Stimulated activated naive CD4-positive, alpha-beta T cell treated with Interleukin-2 at 50 U/mL for 16 hours (primary cell): ENCODE data around the gene ASCL5.

Experiments
- DNase-seq: peaks from one replicate; lab custom pipeline; 2025; lab: John Stamatoyannopoulos, UW

The ASCL5 gene

GRCh38 chr1:201136355-201137023 lies 9.5 kb upstream of the ASCL5 start:
- DNase-seq, result no peak

GRCh38 chr1:201134405-201134804 lies 7.4 kb upstream of the ASCL5 start:
- no peak for DNase-seq

- DNase-seq, result no peak
Measured at GRCh38 chr1:201131398-201131797, 4.4 kb upstream of the ASCL5 start.

GRCh38 chr1:201128962-201129361 lies 2.0 kb upstream of the ASCL5 start:
- no peak for DNase-seq

GRCh38 chr1:201128476-201128875 lies 1.5 kb upstream of the ASCL5 start:
- DNase-seq, result no peak

- DNase-seq, result no peak
Measured at GRCh38 chr1:201127755-201128455, 921 bp upstream of the ASCL5 start.

- no peak for DNase-seq
Measured at GRCh38 chr1:201126463-201126831, 537 bp downstream of the ASCL5 start.

- no peak for DNase-seq
Measured at GRCh38 chr1:201125800-201126199, 1.2 kb downstream of the ASCL5 start.

- DNase-seq, result no peak
Measured at GRCh38 chr1:201125019-201125418, 2.0 kb downstream of the ASCL5 start.

- no peak for DNase-seq
Measured at GRCh38 chr1:201123866-201124265, 3.1 kb downstream of the ASCL5 start.

- no peak for DNase-seq
Measured at GRCh38 chr1:201122321-201122957, 4.5 kb downstream of the ASCL5 start.

GRCh38 chr1:201119206-201120197 lies 7.5 kb downstream of the ASCL5 start:
- DNase-seq, result peak; percentile 31

- no peak for DNase-seq
Measured at GRCh38 chr1:201116091-201116490, 10.9 kb downstream of the ASCL5 start.

- no peak for DNase-seq
Measured at GRCh38 chr1:201115390-201115937, 11.5 kb downstream of the ASCL5 start.

GRCh38 chr1:201114245-201115131 lies 12.5 kb downstream of the ASCL5 start:
- DNase-seq, result peak; percentile 72

- no peak for DNase-seq
Measured at GRCh38 chr1:201113451-201114244, 13.3 kb downstream of the ASCL5 start.

- no peak for DNase-seq
Measured at GRCh38 chr1:201112926-201113325, 14.1 kb downstream of the ASCL5 start.

GRCh38 chr1:201112173-201112731 lies 14.7 kb downstream of the ASCL5 start, which contains the start of gene CACNA1S:
Gene CACNA1S, minus strand, starts transcription at chr1:201112426. Its CDS starts 87 bp downstream, at chr1:201112339.
- DNase-seq, result no peak

GRCh38 chr1:201111672-201112071 lies 15.3 kb downstream of the ASCL5 start:
- DNase-seq, result no peak
